DOHH2 (cell line): Measurements from ENCODE around the gene POLE4.
A peak's percentile ranks its signal among the peaks of the same experiment; 100 is the strongest.

Experiments
- H3F3A ChIP-seq: fragments of 200-600 bp; sonication (generic), shearing (Covaris generic); 2 replicates; pipeline ENCODE4 v1.6.0; 2016; ENCODE audit warnings: antibody characterized with exemption, mild to moderate bottlenecking; ENCODE audit not compliant: control insufficient read depth, insufficient read depth
- H3K27ac ChIP-seq: fragments of 200-600 bp; sonication (generic); 2 replicates; pipeline ENCODE4 v1.5.1; 2014; ENCODE audit warnings: low read depth, mild to moderate bottlenecking, low read length, moderate library complexity
- H3K27me3 ChIP-seq: fragments of 200-600 bp; sonication (generic); 2 replicates; pipeline ENCODE4 v1.6.1; 2014; ENCODE audit warnings: mild to moderate bottlenecking, low read length, mixed read lengths; ENCODE audit not compliant: control insufficient read depth
- H3K36me3 ChIP-seq: fragments of 200-600 bp; sonication (generic); 2 replicates; pipeline ENCODE4 v1.6.1; 2014; ENCODE audit warnings: mild to moderate bottlenecking, low read length, moderate library complexity, mixed read lengths; ENCODE audit not compliant: control insufficient read depth
- H3K4me1 ChIP-seq: fragments of 200-600 bp; sonication (generic); 2 replicates; pipeline ENCODE4 v1.6.1; 2014; ENCODE audit warnings: mild to moderate bottlenecking, low read length, mixed read lengths; ENCODE audit not compliant: control insufficient read depth
- H3K4me2 ChIP-seq: fragments of 200-600 bp; sonication (generic); 2 replicates; pipeline ENCODE4 v1.6.0; 2014; ENCODE audit warnings: mild to moderate bottlenecking, low read length, moderate library complexity
- H3K4me3 ChIP-seq: fragments of 200-600 bp; sonication (generic); 2 replicates; pipeline ENCODE4 v1.5.1; 2014; ENCODE audit warnings: mild to moderate bottlenecking, low read length, mixed read lengths
- H3K79me2 ChIP-seq: fragments of 200-600 bp; sonication (generic); 2 replicates; pipeline ENCODE4 v1.6.1; 2014; ENCODE audit warnings: mild to moderate bottlenecking, low read length, mixed read lengths; ENCODE audit not compliant: control insufficient read depth
- H3K9me2 ChIP-seq: fragments of 200-600 bp; sonication (generic); replicated peaks from 2 replicates; pipeline ENCODE4 v1.6.1; 2014; ENCODE audit warnings: mild to moderate bottlenecking, low read length, mixed read lengths; ENCODE audit not compliant: control insufficient read depth
- H3K9me3 ChIP-seq: fragments of 200-600 bp; sonication (generic); 2 replicates; pipeline ENCODE4 v1.6.1; 2014; ENCODE audit warnings: antibody characterized with exemption, low read length, mixed read lengths; ENCODE audit not compliant: control insufficient read depth, insufficient read depth
- H4K20me1 ChIP-seq: fragments of 200-600 bp; sonication (generic); 2 replicates; pipeline ENCODE4 v1.6.0; 2014; ENCODE audit warnings: low read depth, mild to moderate bottlenecking, antibody characterized with exemption, low read length, moderate library complexity; ENCODE audit not compliant: control insufficient read depth, insufficient read depth
- CTCF ChIP-seq: fragments of 200-600 bp; sonication (generic); IDR thresholded peaks from one replicate; pipeline ENCODE4 v1.5.1; 2014; ENCODE audit warnings: antibody characterized with exemption, mild to moderate bottlenecking, low read depth, low read length; ENCODE audit not compliant: poor library complexity, severe bottlenecking
- EZH2phosphoT487 ChIP-seq: fragments of 200-600 bp; sonication (generic); IDR thresholded peaks from 2 replicates; pipeline ENCODE4 v1.6.1; 2017; ENCODE audit warnings: borderline replicate concordance, mild to moderate bottlenecking, antibody characterized with exemption, low read length, moderate library complexity, mixed read lengths

POLE4 gene

GRCh38 chr2:74917702-74918619 lies 40.5 kb upstream of the POLE4 start:
- H3K36me3 ChIP-seq = no peaks in the 10 kb centered on the region
- peaks cover 6% of the 10 kb centered on the region; the same call in 1 of the 2 replicates for H3K27me3 ChIP-seq
- no peak for TF ChIP-seq CTCF
- no peak for TF ChIP-seq EZH2phosphoT487
- H3K9me3 ChIP-seq = no peaks in the 10 kb centered on the region
- H3K4me2 ChIP-seq = no peak overlapping the region
- no peaks in the 10 kb centered on the region for H3K9me2 ChIP-seq
- no peaks in the 10 kb centered on the region for H4K20me1 ChIP-seq
- H3K79me2 ChIP-seq = no peaks in the 10 kb centered on the region
- H3F3A ChIP-seq = no peaks in the 10 kb centered on the region
- no peak overlapping the region for H3K27ac ChIP-seq
- H3K4me1 ChIP-seq = no peaks in the 10 kb centered on the region
- H3K4me3 ChIP-seq = no peak overlapping the region

- H3K4me3 ChIP-seq = no peak overlapping the region
- peak; percentile 68 for TF ChIP-seq CTCF
- no peak for TF ChIP-seq EZH2phosphoT487
- H3K27me3 ChIP-seq = no peaks in the 10 kb centered on the region
- no peaks in the 10 kb centered on the region for H4K20me1 ChIP-seq
- H3K9me2 ChIP-seq = no peaks in the 10 kb centered on the region
- H3K9me3 ChIP-seq = no peaks in the 10 kb centered on the region
- no peak overlapping the region for H3K27ac ChIP-seq
- no peaks in the 10 kb centered on the region for H3K36me3 ChIP-seq
- H3K79me2 ChIP-seq = no peaks in the 10 kb centered on the region
- no peaks in the 10 kb centered on the region for H3K4me1 ChIP-seq
- peak overlapping the region; percentile 20; the same call in 1 of the 2 replicates for H3K4me2 ChIP-seq
- H3F3A ChIP-seq = no peaks in the 10 kb centered on the region
These were observed 38.6 kb upstream of the POLE4 start for GRCh38 chr2:74919827-74920226.

GRCh38 chr2:74921236-74921736 lies 37.2 kb upstream of the POLE4 start:
- no peaks in the 10 kb centered on the region for H3K36me3 ChIP-seq
- H4K20me1 ChIP-seq = no peaks in the 10 kb centered on the region
- no peaks in the 10 kb centered on the region for H3K79me2 ChIP-seq
- H3K9me2 ChIP-seq = no peaks in the 10 kb centered on the region
- H3K9me3 ChIP-seq = no peaks in the 10 kb centered on the region
- no peak for TF ChIP-seq CTCF
- no peak for TF ChIP-seq EZH2phosphoT487
- no peaks in the 10 kb centered on the region for H3F3A ChIP-seq
- no peak overlapping the region for H3K4me2 ChIP-seq
- H3K27me3 ChIP-seq = no peaks in the 10 kb centered on the region
- no peak overlapping the region for H3K27ac ChIP-seq
- no peaks in the 10 kb centered on the region for H3K4me1 ChIP-seq
- no peak overlapping the region for H3K4me3 ChIP-seq
